HAP-1 (cell line): Measurements from ENCODE around the gene ERI2.

Experiments used
- DNase-seq, 2 experiments: peaks; one replicate each; pipeline ENCODE4 v3.0.0-alpha.2; 2016 to 2020; ENCODE audit warnings: low spot score in 2 of 2
- H3K27me3 ChIP-seq: fragments of 250-450 bp; sonication (Bioruptor Pico); 2 replicates; pipeline ENCODE4 v1.5.1; 2020; ENCODE audit warnings: low read depth, mild to moderate bottlenecking, moderate library complexity
- H3K36me3 ChIP-seq: fragments of 250-450 bp; sonication (Bioruptor Pico); replicated peaks from 2 replicates; pipeline ENCODE4 v1.5.1; 2020; ENCODE audit warnings: mild to moderate bottlenecking
- H3K4me1 ChIP-seq: fragments of 250-450 bp; sonication (Bioruptor Pico); 2 replicates; pipeline ENCODE4 v1.5.1; 2020; ENCODE audit warnings: mild to moderate bottlenecking
- H3K4me3 ChIP-seq: fragments of 250-450 bp; sonication (Bioruptor Pico); 2 replicates; pipeline ENCODE4 v1.5.1; 2020; ENCODE audit warnings: mild to moderate bottlenecking, moderate library complexity
- H3K9me3 ChIP-seq: fragments of 250-450 bp; sonication (Bioruptor Pico); 2 replicates; pipeline ENCODE4 v1.5.1; 2020; ENCODE audit warnings: mild to moderate bottlenecking, moderate library complexity
- in situ Hi-C: fragments of 300-500 bp; cut with MboI; formaldehyde crosslinking; loops from 3 replicates; pipeline ENCODE4 v1.14.3; 2020; ENCODE audit warnings: low sequenced_read_pairs, inconsistent platforms, mixed read lengths

The ERI2 gene

DNA sequence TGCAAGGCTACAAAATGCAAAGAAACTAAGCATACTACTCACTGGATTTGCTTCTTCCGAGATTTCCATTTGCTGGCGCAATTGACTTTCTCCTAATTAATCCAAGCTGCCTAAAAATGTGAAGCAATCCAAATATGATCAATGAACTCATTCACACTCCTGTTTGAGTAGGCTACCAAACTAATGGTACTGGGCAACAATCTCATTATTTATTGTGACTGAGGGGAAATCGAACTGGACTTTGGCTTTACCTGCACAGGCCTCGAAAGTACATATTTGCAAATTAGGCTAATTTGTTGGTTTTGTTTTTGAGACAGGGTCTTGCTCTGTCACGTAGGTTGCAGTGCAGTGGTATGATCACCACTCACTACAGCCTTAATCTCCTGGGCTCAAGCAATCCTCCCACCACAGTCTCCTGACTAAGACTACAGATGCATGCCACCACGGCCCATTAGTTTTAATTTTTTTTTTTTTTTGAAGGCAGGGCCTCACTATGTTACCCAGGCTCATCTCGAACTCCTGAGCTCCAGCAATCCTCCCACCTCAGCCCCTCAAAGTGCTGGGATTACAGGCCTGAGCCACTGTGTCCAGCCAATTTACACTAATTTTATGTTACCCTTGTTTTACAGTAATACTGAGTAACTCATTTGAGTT lies 2.6 kb downstream of the ERI2 start:
- in situ Hi-C loops: no loop called here
- H3K4me3 ChIP-seq: no peak overlapping the region

DNA sequence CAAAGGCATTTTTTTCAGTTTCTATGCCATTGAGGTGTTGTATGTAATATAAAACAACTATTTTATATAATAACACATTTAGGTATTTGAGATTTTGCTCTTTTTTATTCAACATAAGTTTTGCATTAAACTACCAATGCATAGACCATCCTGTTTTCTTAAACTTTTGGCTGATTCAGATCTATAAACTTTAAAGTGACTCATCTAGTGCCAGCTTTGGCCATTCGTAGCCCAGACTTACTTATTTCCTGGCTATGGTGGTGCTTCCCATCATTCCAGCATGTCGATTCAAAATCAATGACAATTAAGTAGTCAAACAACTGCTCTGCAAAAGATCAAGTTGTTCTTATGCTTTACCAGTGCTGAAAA lies 3.1 kb downstream of the ERI2 start:
- Histone ChIP-seq H3K9me3 (no peaks in the 10 kb centered on the region), H3K4me3 (no peak overlapping the region), H3K36me3 (peaks cover 24% of the 10 kb centered on the region), H3K27me3 (no peaks in the 10 kb centered on the region), H3K4me1 (peaks cover 4% of the 10 kb centered on the region; the same call in 1 of the 2 replicates)
- in situ Hi-C loops: no loop called here
- DNase-seq: no peak

More for the DNA sequence above, 2.6 kb downstream of the ERI2 start:
- no peak for DNase-seq
- Histone ChIP-seq H3K4me1 (peaks cover 4% of the 10 kb centered on the region; the same call in 1 of the 2 replicates), H3K9me3 (no peaks in the 10 kb centered on the region), H3K36me3 (peaks cover 19% of the 10 kb centered on the region), H3K27me3 (no peaks in the 10 kb centered on the region)

DNA sequence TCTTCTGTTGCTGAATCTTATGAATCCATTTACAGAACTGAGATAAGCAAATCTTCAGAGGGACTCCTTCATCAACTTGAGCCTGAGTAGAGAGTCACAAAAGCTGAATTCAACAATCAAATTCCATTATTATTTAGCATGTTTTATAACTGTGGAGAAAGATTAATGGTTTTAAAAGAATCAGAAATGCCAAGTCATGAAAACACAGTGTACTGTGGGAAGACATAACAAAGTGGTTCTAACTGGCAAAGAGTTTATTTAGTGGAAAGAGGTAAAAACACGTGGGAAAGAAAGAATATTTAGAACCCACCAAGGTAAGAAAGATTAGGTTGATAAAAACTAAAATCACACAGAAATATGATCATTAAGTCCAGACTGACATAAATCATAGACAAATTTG lies 5.0 kb downstream of the ERI2 start:
- no peaks in the 10 kb centered on the region for H3K27me3 ChIP-seq
- no peak for DNase-seq
- H3K36me3 ChIP-seq: peaks cover 39% of the 10 kb centered on the region
- in situ Hi-C loops: no loop called here
- peaks cover 4% of the 10 kb centered on the region; the same call in 1 of the 2 replicates for H3K4me1 ChIP-seq
- no peak overlapping the region for H3K4me3 ChIP-seq
- H3K9me3 ChIP-seq: no peaks in the 10 kb centered on the region

GRCh38 chr16:20799599-20799998 lies 6.7 kb downstream of the ERI2 start:
- in situ Hi-C loops: no loop called here

DNA sequence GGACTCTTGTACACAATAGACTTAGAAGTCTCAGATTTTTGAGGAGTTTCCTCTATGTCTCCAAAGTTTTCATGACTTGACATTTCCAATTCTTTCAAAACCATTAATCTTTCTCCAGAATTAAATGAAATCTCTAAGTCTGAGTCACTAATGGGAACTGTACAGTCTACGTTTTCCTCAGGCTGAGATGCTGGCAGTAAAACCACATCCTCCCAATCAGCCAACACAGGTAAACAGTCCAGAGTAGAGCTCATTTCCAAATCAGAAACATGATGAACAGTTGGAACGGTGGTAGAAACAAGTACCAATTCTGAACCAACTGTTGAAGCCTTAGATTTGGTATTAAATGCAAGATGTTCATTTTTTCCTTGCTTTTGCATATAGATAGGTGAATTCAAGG lies 7.9 kb downstream of the ERI2 start:
- in situ Hi-C loops: no loop called here
- Histone ChIP-seq H3K4me1 (no peaks in the 10 kb centered on the region), H3K36me3 (peaks cover 41% of the 10 kb centered on the region), H3K9me3 (no peaks in the 10 kb centered on the region), H3K27me3 (no peaks in the 10 kb centered on the region), H3K4me3 (no peak overlapping the region)
- DNase-seq: no peak

More at GRCh38 chr16:20799599-20799998, 6.7 kb downstream of the ERI2 start:
- Histone ChIP-seq H3K4me3 (no peak overlapping the region), H3K4me1 (no peaks in the 10 kb centered on the region; the same call in 1 of the 2 replicates), H3K36me3 (peaks cover 41% of the 10 kb centered on the region), H3K27me3 (no peaks in the 10 kb centered on the region), H3K9me3 (no peaks in the 10 kb centered on the region)
- peak in 1 of 2 experiments; percentile 22 for DNase-seq

- Histone ChIP-seq H3K36me3 (peaks cover 8% of the 10 kb centered on the region; the same call in 1 of the 2 replicates), H3K27me3 (no peaks in the 10 kb centered on the region), H3K4me3 (no peak overlapping the region), H3K9me3 (no peaks in the 10 kb centered on the region), H3K4me1 (no peaks in the 10 kb centered on the region)
- no peak for DNase-seq
- in situ Hi-C loops: no loop called here
Observed at GRCh38 chr16:20791923-20792612, 14.2 kb downstream of the ERI2 start.

DNA sequence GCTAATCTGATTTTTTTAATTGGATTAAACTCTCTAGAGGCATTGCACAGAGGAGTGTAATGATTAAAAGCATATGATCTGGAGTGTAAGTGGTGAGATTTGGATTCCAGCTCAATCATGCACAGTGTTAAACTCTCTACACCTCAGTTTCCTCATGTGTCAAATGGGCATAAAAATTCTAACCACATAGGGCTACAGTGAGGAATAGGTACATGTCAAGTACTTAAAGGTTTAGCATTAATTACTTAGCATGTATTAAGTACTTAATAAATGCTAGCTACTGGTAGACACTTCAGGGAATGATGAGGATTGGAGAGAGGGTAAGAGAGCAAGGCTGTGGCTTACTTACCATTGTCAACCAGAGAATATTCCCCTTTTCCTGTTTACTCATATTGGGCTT lies 17.1 kb downstream of the ERI2 start:
- Histone ChIP-seq H3K4me1 (no peaks in the 10 kb centered on the region), H3K36me3 (no peaks in the 10 kb centered on the region), H3K9me3 (no peaks in the 10 kb centered on the region), H3K27me3 (no peaks in the 10 kb centered on the region), H3K4me3 (no peak overlapping the region)
- no peak for DNase-seq
- in situ Hi-C loops: no loop called here

DNA sequence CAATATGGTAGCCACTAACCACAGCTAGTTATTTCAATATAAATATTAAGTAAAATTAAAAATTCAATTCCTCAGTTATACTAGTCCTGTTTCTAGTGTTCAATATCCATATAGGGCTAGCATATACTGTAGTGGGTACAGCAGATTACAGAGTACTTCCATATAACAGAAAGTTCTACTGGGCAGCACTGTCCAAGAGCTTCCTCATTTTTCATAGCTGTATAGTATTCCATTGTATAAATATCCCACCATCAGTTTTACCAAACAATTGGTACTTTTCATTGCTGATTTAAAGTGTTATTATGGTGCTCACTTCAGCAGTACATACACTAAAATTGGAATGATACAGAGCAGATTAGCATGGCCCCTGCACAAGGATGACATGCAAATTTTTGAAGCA lies 22.1 kb downstream of the ERI2 start:
- Histone ChIP-seq H3K36me3 (no peaks in the 10 kb centered on the region), H3K9me3 (no peaks in the 10 kb centered on the region), H3K27me3 (no peaks in the 10 kb centered on the region), H3K4me3 (no peak overlapping the region), H3K4me1 (no peaks in the 10 kb centered on the region; the same call in 1 of the 2 replicates)
- DNase-seq: no peak
- in situ Hi-C loops: no loop called here

- Histone ChIP-seq H3K9me3 (no peaks in the 10 kb centered on the region), H3K27me3 (no peaks in the 10 kb centered on the region)
- no peak for DNase-seq
Observed at GRCh38 chr16:20782470-20782869, 23.8 kb downstream of the ERI2 start.

DNA sequence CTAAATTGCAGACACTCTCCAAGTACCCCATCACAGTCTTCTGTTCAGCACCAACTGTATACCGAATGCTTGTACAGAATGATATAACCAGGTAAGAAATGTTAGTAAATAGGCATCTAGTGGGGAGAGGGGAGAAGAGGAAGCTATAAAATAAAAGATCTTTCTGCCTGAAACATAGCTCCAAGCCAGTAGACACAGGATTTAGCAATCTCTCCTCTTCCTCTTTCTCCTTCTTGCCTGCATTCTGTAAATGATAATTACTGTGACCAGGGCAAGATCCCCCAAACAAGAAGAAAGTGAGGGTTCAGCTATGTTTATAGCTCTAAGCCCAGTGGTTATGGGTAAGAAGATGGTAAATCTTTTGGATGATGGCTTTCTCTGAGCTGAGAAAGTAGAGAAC lies 24.6 kb downstream of the ERI2 start:
- no peaks in the 10 kb centered on the region; the same call in 1 of the 2 replicates for H3K4me1 ChIP-seq
- in situ Hi-C loops: no loop called here
- H3K9me3 ChIP-seq: no peaks in the 10 kb centered on the region
- H3K4me3 ChIP-seq: no peak overlapping the region
- no peak for DNase-seq
- H3K27me3 ChIP-seq: no peaks in the 10 kb centered on the region
- no peaks in the 10 kb centered on the region for H3K36me3 ChIP-seq

More at GRCh38 chr16:20782470-20782869, 23.8 kb downstream of the ERI2 start:
- Histone ChIP-seq H3K4me3 (no peak overlapping the region), H3K36me3 (no peaks in the 10 kb centered on the region), H3K4me1 (no peaks in the 10 kb centered on the region; the same call in 1 of the 2 replicates)
- in situ Hi-C loops: no loop called here

DNA sequence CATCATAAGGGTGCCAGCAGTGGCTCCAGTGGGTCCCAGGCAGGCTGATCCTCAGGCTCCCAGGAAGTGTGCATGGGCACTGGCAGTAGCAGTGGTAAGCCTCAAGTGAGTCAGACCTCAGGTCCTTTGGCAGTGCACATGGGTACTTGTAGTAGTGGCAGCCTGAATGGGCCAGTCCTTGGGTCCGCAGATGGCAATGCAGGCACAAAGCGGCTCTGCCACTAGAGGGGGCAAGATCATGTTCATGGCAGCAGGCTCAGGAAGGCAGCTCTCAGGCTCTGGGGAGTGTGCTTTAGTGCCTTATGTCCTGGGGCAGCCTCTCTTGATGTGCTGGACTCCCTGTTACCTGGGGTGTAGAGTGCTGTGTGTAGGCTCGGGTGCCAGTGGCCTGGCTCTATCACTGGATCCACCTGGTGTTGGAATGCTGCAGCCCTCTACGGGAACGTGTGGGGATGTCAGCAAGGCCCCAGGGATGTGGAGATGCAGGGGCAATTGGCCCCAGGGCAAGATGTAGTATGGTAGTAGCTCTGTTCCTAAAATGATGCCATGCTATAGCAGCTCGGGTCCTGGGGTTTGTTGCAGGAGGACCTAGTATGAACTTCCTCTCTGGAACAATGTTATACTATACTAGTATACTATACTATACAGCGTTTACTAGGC lies 31.4 kb downstream of the ERI2 start:
- Histone ChIP-seq H3K27me3 (no peaks in the 10 kb centered on the region), H3K4me1 (peaks cover 7% of the 10 kb centered on the region), H3K4me3 (no peak overlapping the region), H3K9me3 (no peaks in the 10 kb centered on the region), H3K36me3 (no peaks in the 10 kb centered on the region)
- in situ Hi-C loops: no loop called here
- DNase-seq: peak; percentile 50 to 84

- H3K4me1 ChIP-seq: peaks cover 7% of the 10 kb centered on the region
- no peaks in the 10 kb centered on the region for H3K36me3 ChIP-seq
- in situ Hi-C loops: no loop called here
- no peak overlapping the region for H3K4me3 ChIP-seq
- no peaks in the 10 kb centered on the region for H3K9me3 ChIP-seq
- H3K27me3 ChIP-seq: no peaks in the 10 kb centered on the region
- DNase-seq: no peak
Observed at GRCh38 chr16:20773679-20774078, 32.6 kb downstream of the ERI2 start.

- in situ Hi-C loops: no loop called here
- H3K4me1 ChIP-seq: peaks cover 3% of the 10 kb centered on the region; the same call in 1 of the 2 replicates
- no peaks in the 10 kb centered on the region for H3K27me3 ChIP-seq
- no peak overlapping the region for H3K4me3 ChIP-seq
- DNase-seq: no peak
- H3K36me3 ChIP-seq: no peaks in the 10 kb centered on the region
- no peaks in the 10 kb centered on the region for H3K9me3 ChIP-seq
Observed at GRCh38 chr16:20768818-20769217, 37.5 kb downstream of the ERI2 start.

DNA sequence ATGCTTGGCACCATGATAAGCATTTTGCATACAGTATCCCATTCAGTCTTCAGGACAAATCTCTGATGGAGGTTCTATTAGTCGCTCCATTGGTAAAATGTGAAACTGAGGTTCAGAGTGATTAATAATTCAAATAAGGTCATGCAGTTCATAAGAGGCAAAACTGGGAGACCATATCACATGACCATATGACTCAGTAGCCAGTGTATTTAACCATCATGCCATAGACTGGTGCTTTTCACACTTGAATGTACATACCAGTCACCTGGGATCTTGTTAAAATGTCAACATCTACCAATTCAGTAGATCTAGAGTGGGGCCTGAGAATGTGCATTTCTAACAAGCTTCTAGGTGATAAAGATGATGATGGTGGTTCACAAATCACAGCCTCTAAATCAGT lies 38.2 kb downstream of the ERI2 start:
- no peaks in the 10 kb centered on the region for H3K36me3 ChIP-seq
- no peak for DNase-seq
- no peaks in the 10 kb centered on the region for H3K27me3 ChIP-seq
- peaks cover 3% of the 10 kb centered on the region; the same call in 1 of the 2 replicates for H3K4me1 ChIP-seq
- in situ Hi-C loops: no loop called here
- H3K4me3 ChIP-seq: no peak overlapping the region
- H3K9me3 ChIP-seq: peaks cover 3% of the 10 kb centered on the region; the same call in 1 of the 2 replicates
